H1 (cell line): Measurements from ENCODE around the gene VTN. TPM values are rescaled to one million over a fixed set of nuclear protein-coding genes. Genes with fewer than 3 reads are reported as not detected.

Experiments
- EP300 ChIP-seq, 2 experiments: IDR thresholded peaks; 1 replicate in 1 of 2; 2 replicates in 1 of 2; pipeline ENCODE4 v1.6.1; 2011 to 2012; ENCODE audit warnings: low read depth in 2 of 2, low read length in 2 of 2, mild to moderate bottlenecking in 2 of 2, borderline replicate concordance in 1 of 2, inconsistent platforms in 1 of 2, moderate library complexity in 1 of 2
- GTF2F1 ChIP-seq: IDR thresholded peaks from 2 replicates; pipeline ENCODE4 v1.6.1; 2012; ENCODE audit warnings: low read depth, low read length, improper control_type of control experiment, borderline replicate concordance
- HDAC2 ChIP-seq, 2 experiments: fragments of 300-600 bp in 1 of 2; sonication (generic) in 1 of 2; IDR thresholded peaks; 2 replicates each; pipeline ENCODE4 v1.6.1; 2011 to 2012; ENCODE audit warnings: low read depth in 2 of 2, low read length in 2 of 2, mild to moderate bottlenecking in 2 of 2, moderate library complexity in 2 of 2, borderline replicate concordance in 1 of 2, inconsistent platforms in 1 of 2
- HDAC6 ChIP-seq: IDR thresholded peaks from one replicate; pipeline ENCODE4 v1.7.1; 2012; ENCODE audit warnings: low read depth, mild to moderate bottlenecking, inconsistent platforms, low read length, moderate library complexity
- JUND ChIP-seq: IDR thresholded peaks from 2 replicates; pipeline ENCODE4 v1.6.1; 2011; ENCODE audit warnings: mild to moderate bottlenecking, improper control_type of control experiment, low read length
- POLR2A ChIP-seq, 2 experiments: IDR thresholded peaks; 1 replicate in 1 of 2; 2 replicates in 1 of 2; pipeline ENCODE4 v1.6.1; 2011; ENCODE audit warnings: low read depth in 2 of 2, low read length in 2 of 2, mild to moderate bottlenecking in 2 of 2; ENCODE audit errors: control extremely low read depth in 1 of 2
- RAD21 ChIP-seq, 2 experiments: IDR thresholded peaks in 1 of 2; conservative IDR thresholded peaks in 1 of 2; 2 replicates each; pipeline ENCODE4 v1.6.1; 2011; ENCODE audit warnings: low read depth in 2 of 2, low read length in 2 of 2, improper control_type of control experiment in 1 of 2, inconsistent platforms in 1 of 2, mild to moderate bottlenecking in 1 of 2, moderate library complexity in 1 of 2
- RXRA ChIP-seq: IDR thresholded peaks from 2 replicates; pipeline ENCODE4 v1.6.1; 2011; ENCODE audit warnings: low read depth, mild to moderate bottlenecking, low read length, moderate library complexity; ENCODE audit not compliant: insufficient read depth
- SRF ChIP-seq: IDR thresholded peaks from 2 replicates; pipeline ENCODE4 v1.6.1; 2011; ENCODE audit warnings: mild to moderate bottlenecking, low read depth, low read length, moderate library complexity
- polyA plus RNA-seq, 7 experiments: library from polyadenylated mRNA; depleted of rRNA in 3 of 7; stranded (reverse) in 5 of 7; unstranded in 2 of 7; fragments of >200 nt in 5 of 7; fragments of 200-250 nt in 2 of 7; gene quantifications; 1 replicate in 5 of 7; 2 replicates in 1 of 7; 4 replicates in 1 of 7; pipeline versions ENCODE4 v1.2.1 to v1.2.3, GENCODE V29; 2011 to 2013; ENCODE audit warnings: missing spikeins in 2 of 7, mixed read lengths in 2 of 7
- total RNA-seq: library from RNA; stranded (reverse); fragmentation: NEBNext Ultra II Directional; extraction: Animal tissue kit (Norgen Biotek cat#: 25700); gene quantifications from 2 replicates; pipeline ENCODE4 v1.2.1, GENCODE V29; 2021
- TF ChIP-seq, protein P1 (sequence below): fragments of 300-600 bp; sonication (generic); IDR thresholded peaks from 2 replicates; pipeline ENCODE4 v1.7.1; 2012; ENCODE audit warnings: low read length, moderate library complexity, mild to moderate bottlenecking, inconsistent platforms; ENCODE audit not compliant: insufficient replicate concordance

The VTN gene
- total and polyA plus RNA-seq, 2 of the 8 experiments (the other 6 are each of a cell fraction or from before 2014, with no cell fraction given): 0.18 TPM; not detected in 1

DNA sequence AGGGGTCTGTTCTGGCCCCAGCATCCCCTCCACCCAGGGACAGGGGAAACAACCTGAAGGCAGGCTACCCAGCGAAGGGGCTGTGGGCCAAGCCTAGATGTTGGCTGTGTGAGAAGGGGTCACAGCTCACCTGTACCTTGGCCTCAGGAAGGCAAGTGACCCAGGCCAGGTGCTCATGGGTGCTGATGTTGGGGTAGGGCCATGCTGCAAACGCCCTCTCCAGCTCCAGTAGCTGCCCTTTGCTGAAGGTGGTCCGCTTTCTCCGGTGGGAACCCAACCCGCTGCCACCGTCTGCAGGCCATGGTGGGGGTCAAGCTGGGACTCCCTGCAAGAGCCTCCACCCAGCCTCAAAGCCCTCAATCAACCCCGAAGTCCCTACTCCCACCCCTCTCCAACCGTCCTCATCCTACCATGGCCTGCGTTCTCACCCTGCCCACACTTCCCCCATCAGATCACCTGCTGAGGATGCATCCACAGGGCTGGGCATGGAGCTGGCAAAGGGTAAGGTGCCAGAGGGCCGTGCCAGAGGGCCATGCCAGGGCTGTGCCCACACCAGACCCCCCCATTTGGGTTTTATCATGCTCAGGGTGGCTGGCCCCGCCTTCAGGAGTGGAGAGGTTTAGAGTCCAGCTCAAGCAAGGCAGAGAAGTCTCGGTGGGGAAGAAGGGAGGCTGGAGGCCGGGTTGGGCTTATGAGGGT is 5.3 kb downstream of the VTN start, which contains the start of gene SEBOX (continued):
- TF ChIP-seq, protein P1, sequence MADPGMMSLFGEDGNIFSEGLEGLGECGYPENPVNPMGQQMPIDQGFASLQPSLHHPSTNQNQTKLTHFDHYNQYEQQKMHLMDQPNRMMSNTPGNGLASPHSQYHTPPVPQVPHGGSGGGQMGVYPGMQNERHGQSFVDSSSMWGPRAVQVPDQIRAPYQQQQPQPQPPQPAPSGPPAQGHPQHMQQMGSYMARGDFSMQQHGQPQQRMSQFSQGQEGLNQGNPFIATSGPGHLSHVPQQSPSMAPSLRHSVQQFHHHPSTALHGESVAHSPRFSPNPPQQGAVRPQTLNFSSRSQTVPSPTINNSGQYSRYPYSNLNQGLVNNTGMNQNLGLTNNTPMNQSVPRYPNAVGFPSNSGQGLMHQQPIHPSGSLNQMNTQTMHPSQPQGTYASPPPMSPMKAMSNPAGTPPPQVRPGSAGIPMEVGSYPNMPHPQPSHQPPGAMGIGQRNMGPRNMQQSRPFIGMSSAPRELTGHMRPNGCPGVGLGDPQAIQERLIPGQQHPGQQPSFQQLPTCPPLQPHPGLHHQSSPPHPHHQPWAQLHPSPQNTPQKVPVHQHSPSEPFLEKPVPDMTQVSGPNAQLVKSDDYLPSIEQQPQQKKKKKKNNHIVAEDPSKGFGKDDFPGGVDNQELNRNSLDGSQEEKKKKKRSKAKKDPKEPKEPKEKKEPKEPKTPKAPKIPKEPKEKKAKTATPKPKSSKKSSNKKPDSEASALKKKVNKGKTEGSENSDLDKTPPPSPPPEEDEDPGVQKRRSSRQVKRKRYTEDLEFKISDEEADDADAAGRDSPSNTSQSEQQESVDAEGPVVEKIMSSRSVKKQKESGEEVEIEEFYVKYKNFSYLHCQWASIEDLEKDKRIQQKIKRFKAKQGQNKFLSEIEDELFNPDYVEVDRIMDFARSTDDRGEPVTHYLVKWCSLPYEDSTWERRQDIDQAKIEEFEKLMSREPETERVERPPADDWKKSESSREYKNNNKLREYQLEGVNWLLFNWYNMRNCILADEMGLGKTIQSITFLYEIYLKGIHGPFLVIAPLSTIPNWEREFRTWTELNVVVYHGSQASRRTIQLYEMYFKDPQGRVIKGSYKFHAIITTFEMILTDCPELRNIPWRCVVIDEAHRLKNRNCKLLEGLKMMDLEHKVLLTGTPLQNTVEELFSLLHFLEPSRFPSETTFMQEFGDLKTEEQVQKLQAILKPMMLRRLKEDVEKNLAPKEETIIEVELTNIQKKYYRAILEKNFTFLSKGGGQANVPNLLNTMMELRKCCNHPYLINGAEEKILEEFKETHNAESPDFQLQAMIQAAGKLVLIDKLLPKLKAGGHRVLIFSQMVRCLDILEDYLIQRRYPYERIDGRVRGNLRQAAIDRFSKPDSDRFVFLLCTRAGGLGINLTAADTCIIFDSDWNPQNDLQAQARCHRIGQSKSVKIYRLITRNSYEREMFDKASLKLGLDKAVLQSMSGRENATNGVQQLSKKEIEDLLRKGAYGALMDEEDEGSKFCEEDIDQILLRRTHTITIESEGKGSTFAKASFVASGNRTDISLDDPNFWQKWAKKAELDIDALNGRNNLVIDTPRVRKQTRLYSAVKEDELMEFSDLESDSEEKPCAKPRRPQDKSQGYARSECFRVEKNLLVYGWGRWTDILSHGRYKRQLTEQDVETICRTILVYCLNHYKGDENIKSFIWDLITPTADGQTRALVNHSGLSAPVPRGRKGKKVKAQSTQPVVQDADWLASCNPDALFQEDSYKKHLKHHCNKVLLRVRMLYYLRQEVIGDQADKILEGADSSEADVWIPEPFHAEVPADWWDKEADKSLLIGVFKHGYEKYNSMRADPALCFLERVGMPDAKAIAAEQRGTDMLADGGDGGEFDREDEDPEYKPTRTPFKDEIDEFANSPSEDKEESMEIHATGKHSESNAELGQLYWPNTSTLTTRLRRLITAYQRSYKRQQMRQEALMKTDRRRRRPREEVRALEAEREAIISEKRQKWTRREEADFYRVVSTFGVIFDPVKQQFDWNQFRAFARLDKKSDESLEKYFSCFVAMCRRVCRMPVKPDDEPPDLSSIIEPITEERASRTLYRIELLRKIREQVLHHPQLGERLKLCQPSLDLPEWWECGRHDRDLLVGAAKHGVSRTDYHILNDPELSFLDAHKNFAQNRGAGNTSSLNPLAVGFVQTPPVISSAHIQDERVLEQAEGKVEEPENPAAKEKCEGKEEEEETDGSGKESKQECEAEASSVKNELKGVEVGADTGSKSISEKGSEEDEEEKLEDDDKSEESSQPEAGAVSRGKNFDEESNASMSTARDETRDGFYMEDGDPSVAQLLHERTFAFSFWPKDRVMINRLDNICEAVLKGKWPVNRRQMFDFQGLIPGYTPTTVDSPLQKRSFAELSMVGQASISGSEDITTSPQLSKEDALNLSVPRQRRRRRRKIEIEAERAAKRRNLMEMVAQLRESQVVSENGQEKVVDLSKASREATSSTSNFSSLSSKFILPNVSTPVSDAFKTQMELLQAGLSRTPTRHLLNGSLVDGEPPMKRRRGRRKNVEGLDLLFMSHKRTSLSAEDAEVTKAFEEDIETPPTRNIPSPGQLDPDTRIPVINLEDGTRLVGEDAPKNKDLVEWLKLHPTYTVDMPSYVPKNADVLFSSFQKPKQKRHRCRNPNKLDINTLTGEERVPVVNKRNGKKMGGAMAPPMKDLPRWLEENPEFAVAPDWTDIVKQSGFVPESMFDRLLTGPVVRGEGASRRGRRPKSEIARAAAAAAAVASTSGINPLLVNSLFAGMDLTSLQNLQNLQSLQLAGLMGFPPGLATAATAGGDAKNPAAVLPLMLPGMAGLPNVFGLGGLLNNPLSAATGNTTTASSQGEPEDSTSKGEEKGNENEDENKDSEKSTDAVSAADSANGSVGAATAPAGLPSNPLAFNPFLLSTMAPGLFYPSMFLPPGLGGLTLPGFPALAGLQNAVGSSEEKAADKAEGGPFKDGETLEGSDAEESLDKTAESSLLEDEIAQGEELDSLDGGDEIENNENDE: no peak
- TF ChIP-seq POLR2A (IDR thresholded peaks at IDR 0.05; ENCODE audit: control extremely low read depth in 1 of 2, low read depth in 2 of 2, low read length in 2 of 2) (no peak), RXRA (no peak), HDAC2 (IDR thresholded peaks at IDR 0.05; ENCODE audit: borderline replicate concordance in 1 of 2, low read depth in 2 of 2, low read length in 2 of 2) (no peak), SRF (no peak), HDAC6 (no peak), GTF2F1 (no peak), JUND (no peak), RAD21 (IDR thresholded peaks at IDR 0.05 in 1 of 2, conservative IDR thresholded peaks at IDR 0.05 in 1 of 2; ENCODE audit: low read depth in 2 of 2, low read length in 2 of 2) (no peak), EP300 (IDR thresholded peaks at IDR 0.05; ENCODE audit: borderline replicate concordance in 1 of 2, low read depth in 2 of 2, low read length in 2 of 2) (no peak)
